Measurements from ENCODE around the gene SRC. TPM values are rescaled to one million over a fixed set of nuclear protein-coding genes. Genes with fewer than 3 reads are reported as not detected.

The SRC gene
- 21.2 and 26.0 TPM in 2 replicates for total RNA-seq

GRCh38 chr20:37345339-37346235 lies at the start of gene SRC:
TSS of gene SRC (plus strand) at chr20:37346140. CDS start at chr20:37384154, 38,014 bp downstream.

Other genes with a start within 250 kb of the SRC start
- 229 and 237 TPM in 2 replicates for gene RPN2, start 166.8 kb upstream of the SRC start, total RNA-seq
- 1.3 and 1.4 TPM in 2 replicates for gene MROH8, start 166.6 kb upstream of the SRC start, total RNA-seq
- not detected in 2 replicates for gene GHRH, start 84.3 kb upstream of the SRC start, total RNA-seq
- gene MANBAL, start 56.5 kb upstream of the SRC start, total RNA-seq, result 25.2 and 26.8 TPM in 2 replicates
- gene NNAT, start 175.1 kb downstream of the SRC start, total RNA-seq, result not detected in 2 replicates
- gene BLCAP, start 181.7 kb downstream of the SRC start, total RNA-seq, result 33.6 and 38.3 TPM in 2 replicates

All from cardiac ventricle fibroblast (primary cell).